GM11168 (cell line): ENCODE results near the gene COL16A1.

Experiments
- in situ Hi-C: fragments of 300-500 bp; cut with MboI; formaldehyde crosslinking; loops from one replicate; pipeline ENCODE4 v1.12.0; 2022; ENCODE audit warnings: low sequenced_read_pairs; ENCODE audit not compliant: unreplicated experiment

COL16A1 gene

GRCh38 chr1:31669433-31669785 is 34.4 kb downstream of the COL16A1 start:
- in situ Hi-C loops, result loop anchor here (5.0 to 10.0 kb wide), 2 partner anchors 38 to 125 kb away; no protein-coding TSS in a partner anchor

DNA sequence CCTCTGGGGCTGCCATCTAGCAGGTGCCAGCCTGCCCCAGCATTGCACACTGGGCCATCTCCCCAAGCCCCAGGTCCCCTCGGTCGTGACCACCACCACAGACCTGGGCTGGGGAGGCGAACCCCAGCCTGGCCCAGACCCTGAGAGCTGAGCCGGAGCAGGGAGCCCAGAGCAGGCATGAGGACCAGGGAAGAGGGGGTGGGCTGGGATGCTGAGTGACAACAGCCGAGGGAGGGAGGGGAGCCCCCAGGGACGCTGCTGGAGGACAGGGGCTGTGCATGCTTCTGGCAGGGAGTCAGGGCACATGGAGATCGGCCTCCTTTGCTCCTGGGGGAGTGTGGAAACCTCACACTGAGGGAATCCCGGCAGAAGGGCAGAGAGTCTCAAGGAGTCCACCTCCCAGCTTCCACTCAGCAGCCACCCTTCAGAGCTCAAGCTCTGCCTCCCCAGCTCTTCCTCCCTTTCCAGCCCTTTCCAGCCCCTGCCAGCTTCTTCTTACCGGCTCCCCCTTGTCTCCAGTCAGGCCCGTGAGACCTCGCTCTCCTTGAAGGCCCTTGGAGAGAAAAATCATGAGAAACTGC is 35.4 kb downstream of the COL16A1 start:
- in situ Hi-C loops, result loop anchor here (5.0 to 10.0 kb wide), 2 partner anchors 39 to 126 kb away; no protein-coding TSS in a partner anchor

DNA sequence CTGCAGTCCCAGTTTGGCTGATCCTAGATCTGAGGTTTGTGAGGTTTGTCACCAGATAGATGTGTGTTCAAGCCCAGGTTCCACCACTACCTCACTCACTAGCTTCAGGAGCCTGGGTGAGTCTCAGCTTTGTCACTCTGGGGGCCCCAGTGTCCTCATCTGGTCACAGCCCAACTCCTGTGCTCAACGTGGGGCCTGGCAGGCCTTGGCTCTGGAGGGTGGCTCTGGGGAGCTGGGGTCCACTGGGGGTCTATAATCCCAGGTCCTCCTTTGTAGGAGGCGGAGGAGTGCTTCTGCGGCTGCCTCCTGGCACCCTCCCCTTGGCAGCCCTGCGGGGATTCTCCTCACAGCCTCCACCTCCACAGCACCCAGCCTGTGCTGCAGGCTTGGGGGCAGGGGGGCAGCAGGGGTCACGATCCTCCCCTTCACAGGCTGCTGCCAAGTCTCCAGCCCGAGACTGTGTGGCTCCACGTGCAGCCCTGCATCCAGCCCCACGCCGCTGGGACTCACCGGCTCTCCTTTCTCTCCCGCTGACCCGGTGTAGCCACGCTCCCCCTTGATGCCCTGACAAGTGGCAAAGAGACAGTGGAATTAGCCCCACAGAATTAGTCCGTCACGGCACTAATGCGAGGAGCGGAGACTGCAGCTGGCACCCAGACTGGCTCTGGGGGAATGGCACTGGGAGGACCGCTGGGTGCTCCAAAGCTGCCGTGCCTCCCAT is 36.6 kb downstream of the COL16A1 start:
- in situ Hi-C loops, result loop anchor here (5.0 to 10.0 kb wide), 2 partner anchors 40 to 128 kb away; no protein-coding TSS in a partner anchor

- in situ Hi-C loops, result loop anchor here (5.0 to 10.0 kb wide), 2 partner anchors 41 to 128 kb away; no protein-coding TSS in a partner anchor
Measured at GRCh38 chr1:31666263-31666963, 37.4 kb downstream of the COL16A1 start.

- in situ Hi-C loops, result loop anchor here (5.0 to 10.0 kb wide), 2 partner anchors 42 to 129 kb away; no protein-coding TSS in a partner anchor
Measured at GRCh38 chr1:31665234-31665878, 38.5 kb downstream of the COL16A1 start.

DNA sequence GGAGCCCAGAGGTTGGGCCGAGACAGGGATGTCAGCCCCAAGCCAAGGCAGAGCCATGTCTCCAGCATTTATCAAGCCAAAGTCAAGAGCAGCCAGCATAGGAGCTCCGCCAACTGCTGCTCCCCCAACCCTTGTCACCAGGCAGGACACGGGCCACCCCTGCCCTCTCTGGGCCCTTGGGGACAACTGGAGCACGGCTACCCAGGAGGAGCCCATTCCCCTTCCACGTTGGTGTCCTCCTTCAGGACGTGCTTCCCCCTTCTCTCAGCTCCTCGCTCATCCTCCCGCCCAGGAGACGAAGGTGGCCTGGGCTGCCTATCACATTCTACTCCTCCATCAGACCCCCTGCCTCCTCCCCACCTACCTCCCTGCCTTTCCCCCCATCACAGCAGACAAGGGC is 39.3 kb downstream of the COL16A1 start:
- in situ Hi-C loops, result loop anchor here (10.0 kb wide), 1 partner anchor 130 kb away; no protein-coding TSS in a partner anchor

DNA sequence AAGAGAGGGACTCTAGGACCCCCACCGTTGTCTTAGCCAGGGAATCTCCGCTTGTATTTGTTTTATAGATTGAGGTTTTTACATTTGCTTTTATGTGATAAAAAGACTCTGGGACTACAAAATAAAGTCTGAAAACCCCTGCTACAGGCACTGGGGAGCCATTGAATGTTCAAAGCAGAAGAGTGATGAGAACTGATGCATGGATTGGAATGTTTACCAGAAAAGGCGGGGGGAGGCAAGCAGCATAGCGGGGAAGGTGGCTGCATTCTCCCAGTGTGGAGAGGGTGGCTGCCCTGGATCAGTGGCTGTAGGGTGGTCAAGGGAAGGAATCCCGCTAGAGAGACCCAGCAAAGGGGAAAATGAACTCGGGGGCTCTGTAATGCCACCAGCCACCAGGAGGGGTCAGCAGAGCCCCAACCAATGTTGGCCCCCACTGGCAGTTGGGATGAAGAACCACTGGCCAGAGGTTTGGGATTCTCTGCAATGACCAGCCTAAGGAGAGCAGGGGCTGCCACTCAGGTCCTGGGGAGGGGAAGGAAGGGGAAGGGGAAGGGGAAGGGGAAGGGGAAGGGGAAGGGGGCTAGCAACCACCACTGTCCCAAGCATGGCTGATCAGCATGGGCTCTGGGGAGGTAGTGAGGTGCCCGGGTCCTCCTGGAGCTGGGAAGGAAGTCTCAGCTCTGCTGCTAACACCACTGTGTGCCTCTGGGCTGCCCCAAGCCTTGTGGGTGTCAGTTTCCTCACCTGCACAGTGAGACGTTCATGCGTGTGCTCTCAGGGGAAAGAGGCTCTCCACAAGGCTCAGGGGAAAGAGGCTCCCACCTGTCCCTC is 40.0 kb downstream of the COL16A1 start:
- in situ Hi-C loops, result loop anchor here (10.0 kb wide), 1 partner anchor 131 kb away; no protein-coding TSS in a partner anchor

DNA sequence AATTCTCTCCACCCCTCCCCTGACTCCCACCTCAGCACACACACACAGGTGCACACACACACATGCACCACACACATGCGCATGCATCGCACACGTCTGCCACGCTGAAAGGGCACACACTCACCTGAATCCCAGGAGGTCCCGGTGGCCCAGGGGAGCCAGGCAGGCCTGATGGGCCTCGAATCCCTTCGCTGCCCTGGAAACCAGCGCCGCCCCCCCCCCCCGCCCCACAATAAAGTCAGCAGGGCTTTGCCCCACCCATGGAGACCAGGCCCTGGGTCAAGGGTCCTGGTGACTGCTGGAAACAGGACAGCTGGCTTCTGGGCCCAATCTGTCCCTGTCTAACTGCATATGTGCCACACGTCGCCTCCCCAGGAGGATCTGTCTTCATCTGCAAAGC is 41.4 kb downstream of the COL16A1 start:
- in situ Hi-C loops, result loop anchor here (10.0 kb wide), 1 partner anchor 132 kb away; no protein-coding TSS in a partner anchor

- in situ Hi-C loops, result loop anchor here (10.0 kb wide), 1 partner anchor 133 kb away; no protein-coding TSS in a partner anchor
Measured at GRCh38 chr1:31661856-31662255, 42.0 kb downstream of the COL16A1 start.

DNA sequence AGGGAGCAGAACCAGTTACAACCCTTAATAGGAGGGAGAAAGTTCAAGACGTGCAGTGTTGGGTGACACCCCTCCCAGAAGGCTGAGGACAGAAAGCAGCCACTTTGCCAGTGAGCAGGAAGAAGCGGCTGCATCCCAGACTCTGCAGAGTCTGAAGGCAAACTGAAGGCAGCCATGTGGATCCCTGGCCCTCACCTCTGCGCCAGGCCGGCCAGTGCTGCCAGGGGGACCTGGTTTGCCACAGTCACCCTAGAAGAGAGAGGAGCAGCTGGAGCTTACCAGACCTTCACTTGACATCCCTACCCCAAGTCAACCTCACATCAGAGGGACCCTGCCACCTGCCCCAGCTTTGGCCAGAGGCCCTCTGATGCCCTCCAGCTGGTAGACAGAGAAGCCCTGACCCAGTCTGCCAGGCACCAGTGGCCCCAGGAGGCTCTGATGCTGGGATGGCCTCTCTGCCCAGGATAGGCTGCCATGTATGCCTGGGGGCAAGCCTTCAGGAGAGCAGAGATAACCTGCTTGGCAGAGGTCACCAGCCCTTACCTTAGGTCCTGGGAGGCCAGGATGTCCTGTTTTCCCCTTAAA is 42.9 kb downstream of the COL16A1 start:
- in situ Hi-C loops, result loop anchor here (10.0 kb wide), 1 partner anchor 134 kb away; no protein-coding TSS in a partner anchor

DNA sequence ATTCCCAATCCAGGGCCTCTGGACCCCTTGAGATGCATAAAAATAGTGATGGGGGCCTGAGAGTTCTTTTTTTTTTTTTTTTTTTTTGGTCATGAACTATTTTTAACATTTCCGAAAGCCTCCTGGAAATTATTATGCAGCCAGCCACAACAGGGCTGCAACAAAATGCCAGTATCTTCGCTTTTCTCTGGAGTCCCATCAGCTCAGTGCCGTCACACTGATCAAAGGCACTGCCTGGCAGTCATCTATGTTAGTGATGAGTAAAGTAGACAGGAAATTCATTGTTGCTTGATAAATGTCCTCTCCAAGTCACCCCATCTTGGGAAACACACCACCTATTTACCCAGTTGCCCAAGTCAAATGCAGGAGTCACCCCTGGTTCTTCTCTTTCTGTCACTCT is 43.9 kb downstream of the COL16A1 start:
- in situ Hi-C loops, result loop anchor here (10.0 kb wide), 1 partner anchor 135 kb away; no protein-coding TSS in a partner anchor

- in situ Hi-C loops, result no loop called here
Measured at GRCh38 chr1:31658721-31659120, 45.1 kb downstream of the COL16A1 start.

- in situ Hi-C loops, result no loop called here
Measured at GRCh38 chr1:31657972-31658510, 45.8 kb downstream of the COL16A1 start.

DNA sequence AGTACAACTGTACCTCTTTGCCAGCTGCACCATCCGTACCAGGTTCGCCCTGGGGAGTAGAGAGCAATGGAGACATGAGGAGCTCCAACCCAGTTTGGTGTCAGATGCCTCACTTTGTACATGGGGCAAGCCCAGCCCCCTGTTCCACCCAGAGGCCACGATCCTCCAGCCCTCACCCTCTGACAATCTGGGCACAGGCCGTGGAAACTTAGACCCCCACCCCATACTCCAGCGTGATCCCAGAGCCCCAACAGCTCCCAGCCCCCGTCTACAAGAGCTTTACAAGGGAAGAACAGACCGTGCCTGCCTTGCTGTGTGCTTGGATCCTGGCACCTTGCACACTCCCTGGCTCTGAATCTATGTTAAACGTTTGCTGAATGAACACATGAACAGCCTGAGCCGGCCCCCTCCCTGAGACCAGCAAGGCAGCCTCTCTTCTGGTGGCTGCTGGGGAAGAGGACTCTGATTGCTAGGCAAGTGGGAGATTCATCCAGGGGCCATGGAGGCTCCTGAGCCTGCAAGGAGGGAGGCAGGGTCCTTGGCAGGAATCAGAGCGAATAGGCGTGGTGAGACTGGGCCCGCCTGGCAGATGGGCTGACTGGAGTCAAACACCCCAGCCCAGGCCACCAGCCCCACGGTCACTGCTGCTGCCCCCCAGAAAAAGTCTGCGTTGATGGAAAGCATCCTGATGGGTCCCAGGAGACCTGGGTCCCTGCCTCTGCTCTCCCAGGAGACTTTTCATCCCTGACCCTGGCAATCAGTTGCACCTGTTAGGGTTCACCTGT is 46.6 kb downstream of the COL16A1 start:
- in situ Hi-C loops, result no loop called here

DNA sequence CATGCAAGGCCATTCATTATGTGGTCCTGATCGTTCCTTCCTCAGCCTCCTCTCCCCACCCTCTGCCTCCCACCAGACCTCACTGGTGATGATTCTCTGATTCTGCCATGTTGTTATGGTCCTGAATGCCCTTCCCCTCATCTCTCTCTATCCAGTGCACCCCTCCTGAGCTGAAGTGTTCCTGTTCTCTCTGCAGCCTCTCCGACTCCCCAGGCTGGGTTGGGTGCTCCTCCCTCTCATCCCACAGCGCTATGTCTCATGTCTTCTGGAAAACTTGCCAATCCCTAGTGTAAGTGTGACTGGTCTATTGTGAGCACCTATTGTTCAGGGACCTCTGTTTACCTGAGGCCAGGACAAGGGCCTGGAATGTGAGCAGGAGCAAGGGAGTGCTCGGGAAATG is 48.1 kb downstream of the COL16A1 start:
- in situ Hi-C loops, result no loop called here

DNA sequence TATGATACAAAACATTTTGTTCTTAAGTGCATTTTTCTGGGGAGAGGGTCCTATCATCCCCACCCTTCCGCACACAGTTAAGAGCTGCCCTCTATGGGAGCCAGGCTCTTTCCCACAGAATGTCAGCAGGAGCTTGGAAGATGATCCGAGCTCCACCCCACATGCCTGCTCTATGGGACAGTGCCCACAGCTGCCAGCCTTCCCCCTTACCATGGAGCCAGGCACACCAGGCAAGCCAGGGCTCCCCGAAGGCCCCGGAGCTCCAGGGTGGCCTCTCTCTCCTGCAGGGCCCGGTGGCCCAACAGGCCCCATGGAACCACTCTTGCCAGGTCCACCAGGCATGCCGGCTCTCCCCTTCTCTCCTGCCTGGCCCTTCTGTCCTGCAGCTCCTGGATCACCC is 48.7 kb downstream of the COL16A1 start:
- in situ Hi-C loops, result no loop called here

- in situ Hi-C loops, result no loop called here
Measured at GRCh38 chr1:31654474-31654776, 49.4 kb downstream of the COL16A1 start.
